Neural progenitor cell (in vitro differentiated cells): Measurements from ENCODE around the gene ATG9A.

Experiments used
- CTCF ChIP-seq: fragments of 200-600 bp; sonication (generic); IDR thresholded peaks from 2 replicates; pipeline ENCODE4 v1.5.1; 2017; ENCODE audit warnings: antibody characterized with exemption, mild to moderate bottlenecking
- EZH2 ChIP-seq: fragments of 200-600 bp; sonication (generic); IDR thresholded peaks from 2 replicates; pipeline ENCODE4 v1.6.1; 2017; ENCODE audit warnings: antibody characterized with exemption, mild to moderate bottlenecking, moderate library complexity
- EZH2phosphoT487 ChIP-seq: fragments of 200-600 bp; sonication (generic); IDR thresholded peaks from 2 replicates; pipeline ENCODE4 v1.6.1; 2017; ENCODE audit warnings: antibody characterized with exemption

DNA sequence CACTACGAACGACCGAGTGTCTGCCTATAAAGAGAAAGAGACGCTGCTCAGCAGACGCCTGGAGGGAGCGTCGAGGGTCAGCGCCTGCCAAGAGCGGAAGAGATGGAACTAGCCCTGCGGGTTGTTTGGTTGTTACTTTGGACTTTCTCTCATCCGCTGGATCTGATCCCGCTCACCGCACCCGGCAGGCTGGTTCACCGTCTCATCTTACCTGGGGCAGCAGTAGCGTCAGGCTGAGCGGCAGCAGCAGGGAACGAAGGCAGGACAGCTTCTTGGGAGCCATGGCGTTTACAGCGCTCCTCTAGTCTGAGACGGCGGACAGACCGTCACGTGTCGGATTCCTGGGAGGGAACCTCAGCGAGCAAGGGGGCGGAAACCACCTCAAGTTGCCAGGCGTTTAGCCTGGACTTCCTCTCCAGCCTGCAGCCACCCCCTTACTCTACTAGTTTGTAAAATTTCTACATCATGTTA is 13.9 kb upstream of the ATG9A start:
- TF ChIP-seq CTCF (no peak), EZH2 (no peak), EZH2phosphoT487 (no peak)
